HepG2 (cell line): Measurements from ENCODE around the gene VDAC2. TPM values are rescaled to one million over a fixed set of nuclear protein-coding genes. Genes with fewer than 3 reads are reported as not detected.
A peak's percentile ranks its signal among the peaks of the same experiment; 100 is the strongest.

ENCODE experiments used
- CERS6 ChIP-seq: sonication (generic); formaldehyde crosslinking; IDR thresholded peaks from 2 replicates; pipeline ENCODE4 v1.5.0; 2020; ENCODE audit warnings: missing genetic modification reagents
- CREB3 ChIP-seq: sonication (generic); formaldehyde crosslinking; IDR thresholded peaks from 2 replicates; pipeline ENCODE4 v1.5.0; 2020; ENCODE audit warnings: missing genetic modification reagents
- DBP ChIP-seq: sonication (generic); formaldehyde crosslinking; IDR thresholded peaks from 2 replicates; pipeline ENCODE4 v1.4.0; 2020; ENCODE audit warnings: missing genetic modification reagents; ENCODE audit errors: not compliant biosample characterization
- DR1 ChIP-seq: sonication (generic); formaldehyde crosslinking; IDR thresholded peaks from 2 replicates; pipeline ENCODE4 v1.8.0; 2021; ENCODE audit warnings: mild to moderate bottlenecking, missing genetic modification reagents, inconsistent platforms
- ELF1 ChIP-seq: sonication (generic); formaldehyde crosslinking; IDR thresholded peaks from 2 replicates; pipeline ENCODE4 v1.4.0; 2020; ENCODE audit warnings: missing genetic modification reagents
- FOSL2 ChIP-seq: sonication (generic); formaldehyde crosslinking; IDR thresholded peaks from 2 replicates; pipeline ENCODE4 v1.4.0; 2020; ENCODE audit warnings: missing genetic modification reagents
- HNF1A ChIP-seq, 2 experiments: sonication (generic) in 1 of 2; formaldehyde crosslinking in 1 of 2; IDR thresholded peaks; 2 replicates each; pipeline versions ENCODE4 v1.4.0 to v1.6.1; 2016 to 2020; ENCODE audit warnings: borderline replicate concordance in 1 of 2, low read depth in 1 of 2, mild to moderate bottlenecking in 1 of 2, missing genetic modification reagents in 1 of 2
- ISL2 ChIP-seq: sonication (generic); formaldehyde crosslinking; IDR thresholded peaks from 2 replicates; pipeline ENCODE4 v1.5.0; 2020; ENCODE audit warnings: missing genetic modification reagents
- MLX ChIP-seq: IDR thresholded peaks from 2 replicates; pipeline ENCODE4 v1.6.1; 2016
- NR2F1 ChIP-seq, 2 experiments: fragments of 450-650 bp in 1 of 2; formaldehyde crosslinking in 1 of 2; IDR thresholded peaks; 2 replicates each; pipeline versions ENCODE4 v1.5.0 to v1.6.1; 2016 to 2020; ENCODE audit warnings: mild to moderate bottlenecking in 1 of 2, missing compliant biosample characterization in 1 of 2, missing genetic modification reagents in 1 of 2, moderate library complexity in 1 of 2
- POGK ChIP-seq: sonication (generic); formaldehyde crosslinking; conservative IDR thresholded peaks from 2 replicates; pipeline ENCODE4 v1.8.0; 2022; ENCODE audit warnings: mild to moderate bottlenecking, moderate library complexity, missing genetic modification reagents
- TARDBP ChIP-seq: sonication (generic); formaldehyde crosslinking; IDR thresholded peaks from 2 replicates; pipeline ENCODE4 v1.8.0; 2022; ENCODE audit warnings: mild to moderate bottlenecking, missing genetic modification reagents
- TEAD3 ChIP-seq: optimal IDR thresholded peaks from 2 replicates; pipeline ENCODE3; 2016; ENCODE audit warnings: borderline replicate concordance
- ZNF18 ChIP-seq: sonication (generic); formaldehyde crosslinking; IDR thresholded peaks from 2 replicates; pipeline ENCODE4 v1.8.0; 2022; ENCODE audit warnings: mild to moderate bottlenecking, missing genetic modification reagents; ENCODE audit not compliant: insufficient replicate concordance
- ZNF326 ChIP-seq: sonication (generic); formaldehyde crosslinking; IDR thresholded peaks from 2 replicates; pipeline ENCODE4 v1.4.0; 2020; ENCODE audit warnings: missing genetic modification reagents, borderline replicate concordance
- ZSCAN12 ChIP-seq: sonication (generic); formaldehyde crosslinking; IDR thresholded peaks from 2 replicates; pipeline ENCODE4 v1.9.0; 2021; ENCODE audit warnings: mild to moderate bottlenecking, missing genetic modification reagents
- polyA plus RNA-seq, 8 experiments: library from polyadenylated mRNA; depleted of rRNA in 3 of 8; stranded (reverse) in 7 of 8; unstranded in 1 of 8; fragments of >200 nt; fragmentation: Illumina TruSeq in 4 of 8; extraction: Trizol in 4 of 8; gene quantifications; 2 replicates each; pipeline versions ENCODE4 v1.2.1 to v1.2.3, GENCODE V29; 2011 to 2016; ENCODE audit warnings: low read depth in 4 of 8, missing spikeins in 1 of 8, mixed read lengths in 1 of 8; ENCODE audit not compliant: insufficient read depth in 1 of 8
- total RNA-seq, 5 experiments: library from RNA; depleted of rRNA; stranded (reverse); fragments of >200 nt; fragmentation: Illumina TruSeq; extraction: Trizol; gene quantifications; 2 replicates each; pipeline ENCODE4 v1.2.3, GENCODE V29; 2016; ENCODE audit warnings: low read depth in 1 of 5

The VDAC2 gene
- total and polyA plus RNA-seq, 2 of the 13 experiments (the other 11 are each of a cell fraction or from before 2014, with no cell fraction given), result 67.9 to 222 TPM

- TF ChIP-seq ZNF18 (no peak), FOSL2 (peak; percentile 59; the same call in 1 of the 2 replicates), TARDBP (CRISPR knock-in tag) (0 out of 2 replicates have a peak, but pooled peaks have one; percentile 23), ZNF326 (no peak), ZSCAN12 (CRISPR knock-in tag) (no peak), ELF1 (CRISPR knock-in tag) (0 out of 2 replicates have a peak, but pooled peaks have one; percentile 31), DBP (CRISPR knock-in tag) (no peak), CERS6 (CRISPR knock-in tag) (no peak), NR2F1 (CRISPR knock-in tag; IDR thresholded peaks at IDR 0.05) (peak; percentile 41 to 74; a peak in 3 of 4 replicates), MLX (CRISPR knock-in tag) (peak; percentile 42; the same call in 1 of the 2 replicates), POGK (CRISPR knock-in tag) (no peak), CREB3 (CRISPR knock-in tag) (no peak), ISL2 (CRISPR knock-in tag) (peak; percentile 98), HNF1A (IDR thresholded peaks at IDR 0.05; ENCODE audit: low read depth) (peak; percentile 66), HNF1A (CRISPR knock-in tag; IDR thresholded peaks at IDR 0.05; ENCODE audit: borderline replicate concordance) (peak; percentile 43; the same call in 1 of the 2 replicates), DR1 (CRISPR knock-in tag) (no peak), TEAD3 (CRISPR knock-in tag) (peak; percentile 69)
These were observed 42.3 kb upstream of the VDAC2 start (continued) for GRCh38 chr10:75168275-75168674.
